ENCODE results near the gene CCDC116.
"Not testable (repeated sequence)": the region's sequence is repeated elsewhere in the genome, so short reads cannot be mapped to it uniquely, and the experiment has no call there.

Gene CCDC116

GRCh38 chr22:21652547-21653545 is 20.3 kb downstream of the CCDC116 start:
- DNase-seq: no peak

- no peak for DNase-seq
Measured at GRCh38 chr22:21657020-21657359, 24.4 kb downstream of the CCDC116 start.

GRCh38 chr22:21657360-21658032 is 24.9 kb downstream of the CCDC116 start:
- DNase-seq: peak; percentile 77

- no peak for DNase-seq
Measured at GRCh38 chr22:21659864-21660525, 27.4 kb downstream of the CCDC116 start.

- no peak for DNase-seq
Measured at GRCh38 chr22:21660904-21661303, 28.3 kb downstream of the CCDC116 start.

GRCh38 chr22:21661991-21662390 is 29.4 kb downstream of the CCDC116 start:
- no peak for DNase-seq

GRCh38 chr22:21663738-21664137 is 31.2 kb downstream of the CCDC116 start:
- no peak for DNase-seq

- no peak for DNase-seq
Measured at GRCh38 chr22:21665047-21665851, 32.7 kb downstream of the CCDC116 start.

- DNase-seq: no peak
Measured at GRCh38 chr22:21666786-21667185, 34.2 kb downstream of the CCDC116 start.

- no peak for DNase-seq
Measured at GRCh38 chr22:21669026-21669425, 36.5 kb downstream of the CCDC116 start.

GRCh38 chr22:21672107-21672629 is 39.6 kb downstream of the CCDC116 start:
- DNase-seq: no peak

- no peak for DNase-seq
Measured at GRCh38 chr22:21673534-21674321, 41.2 kb downstream of the CCDC116 start.

- no peak for DNase-seq
Measured at GRCh38 chr22:21674638-21675245, 42.2 kb downstream of the CCDC116 start.

- no peak for DNase-seq
Measured at GRCh38 chr22:21677606-21678443, 45.3 kb downstream of the CCDC116 start.

GRCh38 chr22:21678842-21679241 is 46.3 kb downstream of the CCDC116 start:
- DNase-seq: not testable (repeated sequence)

- DNase-seq: no peak
Measured at GRCh38 chr22:21679383-21679782, 46.8 kb downstream of the CCDC116 start.

GRCh38 chr22:21680830-21681565 is 48.4 kb downstream of the CCDC116 start:
- DNase-seq: peak; percentile 13

GRCh38 chr22:21681566-21682370 is 49.2 kb downstream of the CCDC116 start:
- DNase-seq: no peak

All from CD4-positive, alpha-beta T cell treated with Interferon gamma for 1 hour (primary cell).